ENCODE data around the gene MALT1.
A peak's percentile ranks its signal among the peaks of the same experiment; 100 is the strongest.

Gene MALT1, protein sequence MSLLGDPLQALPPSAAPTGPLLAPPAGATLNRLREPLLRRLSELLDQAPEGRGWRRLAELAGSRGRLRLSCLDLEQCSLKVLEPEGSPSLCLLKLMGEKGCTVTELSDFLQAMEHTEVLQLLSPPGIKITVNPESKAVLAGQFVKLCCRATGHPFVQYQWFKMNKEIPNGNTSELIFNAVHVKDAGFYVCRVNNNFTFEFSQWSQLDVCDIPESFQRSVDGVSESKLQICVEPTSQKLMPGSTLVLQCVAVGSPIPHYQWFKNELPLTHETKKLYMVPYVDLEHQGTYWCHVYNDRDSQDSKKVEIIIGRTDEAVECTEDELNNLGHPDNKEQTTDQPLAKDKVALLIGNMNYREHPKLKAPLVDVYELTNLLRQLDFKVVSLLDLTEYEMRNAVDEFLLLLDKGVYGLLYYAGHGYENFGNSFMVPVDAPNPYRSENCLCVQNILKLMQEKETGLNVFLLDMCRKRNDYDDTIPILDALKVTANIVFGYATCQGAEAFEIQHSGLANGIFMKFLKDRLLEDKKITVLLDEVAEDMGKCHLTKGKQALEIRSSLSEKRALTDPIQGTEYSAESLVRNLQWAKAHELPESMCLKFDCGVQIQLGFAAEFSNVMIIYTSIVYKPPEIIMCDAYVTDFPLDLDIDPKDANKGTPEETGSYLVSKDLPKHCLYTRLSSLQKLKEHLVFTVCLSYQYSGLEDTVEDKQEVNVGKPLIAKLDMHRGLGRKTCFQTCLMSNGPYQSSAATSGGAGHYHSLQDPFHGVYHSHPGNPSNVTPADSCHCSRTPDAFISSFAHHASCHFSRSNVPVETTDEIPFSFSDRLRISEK

GRCh38 chr18:58671111-58671631 is at the start of gene MALT1:
TSS of gene MALT1 (plus strand) at chr18:58671465. CDS start at chr18:58671644, 179 bp downstream.
- Mint-ChIP-seq H3K27me3 (ENCODE audit: low read depth) (peaks cover 4% of the 10 kb centered on the region), H3K36me3 (ENCODE audit: low read depth) (peaks cover 24% of the 10 kb centered on the region), H3K4me3 (peak within 1 kb of the TSS; percentile 95), H3K27ac (peak within 1 kb of the TSS; percentile 96), H3K4me1 (ENCODE audit: low read depth) (peaks cover 58% of the 10 kb centered on the region), H3K9me3 (no peaks in the 10 kb centered on the region)
- peak; percentile 93 for DNase-seq (ENCODE audit: low spot score)

DNA sequence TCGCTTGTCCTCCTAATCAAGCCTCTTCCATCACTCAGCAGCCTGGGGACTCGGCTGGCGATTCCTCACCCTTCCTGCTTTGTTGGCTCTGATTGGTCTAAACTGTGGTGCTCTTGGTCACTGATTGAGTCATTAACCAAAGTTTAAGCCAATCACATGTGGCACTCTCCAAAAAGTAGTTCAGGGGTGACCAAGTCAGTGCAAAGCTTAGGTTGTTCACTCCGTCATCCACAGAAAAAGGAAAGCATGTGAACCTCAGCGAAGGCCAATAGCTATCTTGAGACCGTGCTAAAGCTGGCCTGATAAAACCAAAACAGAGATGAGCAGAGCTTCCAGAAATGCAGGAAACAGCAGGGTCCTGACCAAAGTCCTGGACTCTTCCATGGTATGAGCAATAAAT is 47.3 kb upstream of the MALT1 start:
- H3K36me3 Mint-ChIP-seq (ENCODE audit: low read depth), result no peaks in the 10 kb centered on the region
- H3K4me1 Mint-ChIP-seq (ENCODE audit: low read depth), result peaks cover 2% of the 10 kb centered on the region
- no peaks in the 10 kb centered on the region for H3K9me3 Mint-ChIP-seq
- H3K27me3 Mint-ChIP-seq (ENCODE audit: low read depth), result peaks cover 20% of the 10 kb centered on the region
- no peak overlapping the region for H3K4me3 Mint-ChIP-seq
- DNase-seq (ENCODE audit: low spot score), result no peak
- no peak overlapping the region for H3K27ac Mint-ChIP-seq

DNA sequence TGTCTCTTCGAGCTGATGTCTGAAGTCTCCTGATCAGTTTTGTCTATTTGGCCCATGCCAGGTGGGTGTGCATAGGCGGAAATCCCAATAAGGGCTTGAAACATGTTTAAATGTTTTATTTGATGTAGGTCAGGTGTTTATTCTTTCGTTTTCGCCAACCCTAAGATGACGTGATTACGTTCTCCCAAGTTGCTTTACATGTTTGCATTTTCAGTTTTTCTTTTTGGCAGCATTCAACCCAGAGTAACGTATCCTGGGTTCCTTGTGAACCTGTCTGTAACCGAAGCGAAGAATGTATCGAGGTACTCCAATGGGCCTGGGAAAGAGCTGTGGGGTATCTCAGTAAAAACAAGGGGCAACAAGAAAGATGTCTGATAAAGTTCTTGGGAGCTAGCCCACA is 45.4 kb upstream of the MALT1 start:
- no peak for DNase-seq (ENCODE audit: low spot score)
- Mint-ChIP-seq H3K4me1 (ENCODE audit: low read depth) (peaks cover 7% of the 10 kb centered on the region), H3K27ac (no peak overlapping the region), H3K4me3 (no peak overlapping the region), H3K36me3 (ENCODE audit: low read depth) (no peaks in the 10 kb centered on the region), H3K9me3 (no peaks in the 10 kb centered on the region), H3K27me3 (ENCODE audit: low read depth) (peaks cover 26% of the 10 kb centered on the region)

- no peak for DNase-seq (ENCODE audit: low spot score)
- peaks cover 17% of the 10 kb centered on the region for H3K27me3 Mint-ChIP-seq (ENCODE audit: low read depth)
- no peaks in the 10 kb centered on the region for H3K36me3 Mint-ChIP-seq (ENCODE audit: low read depth)
- H3K4me1 Mint-ChIP-seq (ENCODE audit: low read depth), result peaks cover 16% of the 10 kb centered on the region
- H3K4me3 Mint-ChIP-seq, result no peak overlapping the region
- H3K9me3 Mint-ChIP-seq, result no peaks in the 10 kb centered on the region
- H3K27ac Mint-ChIP-seq, result no peak overlapping the region
Observed at GRCh38 chr18:58630071-58630470, 41.2 kb upstream of the MALT1 start.

GRCh38 chr18:58631301-58631700 is 40.0 kb upstream of the MALT1 start:
- Mint-ChIP-seq H3K27ac (no peak overlapping the region), H3K27me3 (ENCODE audit: low read depth) (peaks cover 16% of the 10 kb centered on the region), H3K36me3 (ENCODE audit: low read depth) (no peaks in the 10 kb centered on the region), H3K9me3 (no peaks in the 10 kb centered on the region), H3K4me1 (ENCODE audit: low read depth) (peaks cover 25% of the 10 kb centered on the region), H3K4me3 (no peak overlapping the region)
- DNase-seq (ENCODE audit: low spot score), result no peak

DNA sequence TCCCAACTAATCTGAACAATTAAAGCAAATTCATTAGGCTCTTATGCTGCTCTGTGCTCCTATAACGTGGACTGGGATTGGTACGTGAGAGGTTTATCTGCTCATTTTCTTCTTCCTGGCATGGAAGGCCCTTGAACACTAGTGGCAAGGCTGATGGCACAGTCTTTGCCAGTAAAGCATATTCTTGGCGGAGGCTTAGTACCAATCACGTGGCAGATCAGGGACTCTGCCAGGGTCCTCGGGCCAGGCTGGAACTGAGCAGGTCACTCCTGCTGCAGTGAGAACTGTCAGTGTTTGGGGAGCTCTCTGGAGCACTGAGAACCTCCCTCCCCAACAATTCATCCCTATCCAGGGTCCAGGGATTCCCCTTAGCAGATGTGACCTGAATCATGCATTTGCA is 38.7 kb upstream of the MALT1 start:
- Mint-ChIP-seq H3K27me3 (ENCODE audit: low read depth) (peaks cover 17% of the 10 kb centered on the region), H3K36me3 (ENCODE audit: low read depth) (no peaks in the 10 kb centered on the region), H3K27ac (no peak overlapping the region), H3K4me3 (no peak overlapping the region), H3K9me3 (no peaks in the 10 kb centered on the region), H3K4me1 (ENCODE audit: low read depth) (peaks cover 26% of the 10 kb centered on the region)
- DNase-seq (ENCODE audit: low spot score), result no peak

DNA sequence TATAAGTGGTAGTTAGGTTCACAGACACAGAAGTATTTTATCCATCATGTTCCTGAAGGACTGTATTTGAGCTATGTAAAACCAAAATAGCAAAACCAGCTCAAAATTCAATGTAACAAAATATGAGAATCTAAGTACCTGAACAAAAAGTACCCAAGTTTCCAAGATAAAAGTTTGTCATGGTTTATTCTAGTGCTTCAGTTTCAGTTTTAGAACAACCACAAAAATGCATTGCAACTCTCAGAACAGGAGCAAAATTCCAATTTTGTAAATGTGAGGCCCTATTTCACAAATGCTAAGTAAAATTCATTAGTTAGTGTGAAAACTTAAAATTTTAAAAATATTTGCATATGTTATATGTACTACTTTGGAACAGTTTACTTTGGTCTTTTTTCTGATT is 37.4 kb upstream of the MALT1 start:
- Mint-ChIP-seq H3K27me3 (ENCODE audit: low read depth) (peaks cover 23% of the 10 kb centered on the region), H3K36me3 (ENCODE audit: low read depth) (no peaks in the 10 kb centered on the region), H3K9me3 (no peaks in the 10 kb centered on the region), H3K4me3 (no peak overlapping the region), H3K4me1 (ENCODE audit: low read depth) (peaks cover 33% of the 10 kb centered on the region), H3K27ac (no peak overlapping the region)
- no peak for DNase-seq (ENCODE audit: low spot score)

GRCh38 chr18:58635891-58636290 is 35.4 kb upstream of the MALT1 start:
- no peak for DNase-seq (ENCODE audit: low spot score)
- no peaks in the 10 kb centered on the region for H3K9me3 Mint-ChIP-seq
- H3K4me1 Mint-ChIP-seq (ENCODE audit: low read depth), result peaks cover 28% of the 10 kb centered on the region
- peaks cover 15% of the 10 kb centered on the region for H3K27me3 Mint-ChIP-seq (ENCODE audit: low read depth)
- no peaks in the 10 kb centered on the region for H3K36me3 Mint-ChIP-seq (ENCODE audit: low read depth)
- H3K4me3 Mint-ChIP-seq, result no peak overlapping the region
- H3K27ac Mint-ChIP-seq, result no peak overlapping the region

- H3K9me3 Mint-ChIP-seq, result no peaks in the 10 kb centered on the region
Observed at GRCh38 chr18:58637197-58637596, 34.1 kb upstream of the MALT1 start.

GRCh38 chr18:58637946-58638345 is 33.3 kb upstream of the MALT1 start:
- DNase-seq (ENCODE audit: low spot score), result no peak
- no peaks in the 10 kb centered on the region for H3K9me3 Mint-ChIP-seq
- no peak overlapping the region for H3K4me3 Mint-ChIP-seq
- peaks cover 28% of the 10 kb centered on the region for H3K4me1 Mint-ChIP-seq (ENCODE audit: low read depth)
- H3K36me3 Mint-ChIP-seq (ENCODE audit: low read depth), result no peaks in the 10 kb centered on the region
- H3K27ac Mint-ChIP-seq, result no peak overlapping the region
- peaks cover 7% of the 10 kb centered on the region for H3K27me3 Mint-ChIP-seq (ENCODE audit: low read depth)

More at GRCh38 chr18:58637197-58637596, 34.1 kb upstream of the MALT1 start:
- Mint-ChIP-seq H3K36me3 (ENCODE audit: low read depth) (no peaks in the 10 kb centered on the region), H3K27ac (no peak overlapping the region), H3K27me3 (ENCODE audit: low read depth) (peaks cover 7% of the 10 kb centered on the region), H3K4me1 (ENCODE audit: low read depth) (peaks cover 28% of the 10 kb centered on the region), H3K4me3 (no peak overlapping the region)
- DNase-seq (ENCODE audit: low spot score), result no peak

GRCh38 chr18:58638441-58638840 is 32.8 kb upstream of the MALT1 start:
- Mint-ChIP-seq H3K27me3 (ENCODE audit: low read depth) (peaks cover 7% of the 10 kb centered on the region), H3K27ac (no peak overlapping the region), H3K36me3 (ENCODE audit: low read depth) (no peaks in the 10 kb centered on the region), H3K4me3 (no peak overlapping the region), H3K4me1 (ENCODE audit: low read depth) (peaks cover 27% of the 10 kb centered on the region), H3K9me3 (no peaks in the 10 kb centered on the region)
- no peak for DNase-seq (ENCODE audit: low spot score)

- H3K27me3 Mint-ChIP-seq (ENCODE audit: low read depth), result peaks cover 7% of the 10 kb centered on the region
- no peak overlapping the region for H3K27ac Mint-ChIP-seq
- no peak for DNase-seq (ENCODE audit: low spot score)
- no peaks in the 10 kb centered on the region for H3K9me3 Mint-ChIP-seq
- H3K36me3 Mint-ChIP-seq (ENCODE audit: low read depth), result no peaks in the 10 kb centered on the region
- peaks cover 21% of the 10 kb centered on the region for H3K4me1 Mint-ChIP-seq (ENCODE audit: low read depth)
- H3K4me3 Mint-ChIP-seq, result no peak overlapping the region
Observed at GRCh38 chr18:58639237-58639636, 32.0 kb upstream of the MALT1 start.

- no peak overlapping the region for H3K27ac Mint-ChIP-seq
- DNase-seq (ENCODE audit: low spot score), result no peak
- no peak overlapping the region for H3K4me3 Mint-ChIP-seq
- H3K36me3 Mint-ChIP-seq (ENCODE audit: low read depth), result no peaks in the 10 kb centered on the region
- no peaks in the 10 kb centered on the region for H3K9me3 Mint-ChIP-seq
- H3K4me1 Mint-ChIP-seq (ENCODE audit: low read depth), result peaks cover 17% of the 10 kb centered on the region
- H3K27me3 Mint-ChIP-seq (ENCODE audit: low read depth), result peaks cover 7% of the 10 kb centered on the region
Observed at GRCh38 chr18:58639751-58640427, 31.4 kb upstream of the MALT1 start.

- no peak overlapping the region for H3K27ac Mint-ChIP-seq
- DNase-seq (ENCODE audit: low spot score), result no peak
- H3K9me3 Mint-ChIP-seq, result no peaks in the 10 kb centered on the region
- no peaks in the 10 kb centered on the region for H3K36me3 Mint-ChIP-seq (ENCODE audit: low read depth)
- H3K4me1 Mint-ChIP-seq (ENCODE audit: low read depth), result peaks cover 16% of the 10 kb centered on the region
- H3K27me3 Mint-ChIP-seq (ENCODE audit: low read depth), result peaks cover 7% of the 10 kb centered on the region
- no peak overlapping the region for H3K4me3 Mint-ChIP-seq
Observed at GRCh38 chr18:58640428-58640805, 30.8 kb upstream of the MALT1 start.

Data from T-helper 2 cell treated with Interferon-gamma antibody and Interleukin-4, amounts not matched to agents 5 μg/mL and 100 μg/mL, for 36 hours (primary cell).